NB4 (cell line): ENCODE data around the gene TP53.
"Not testable (repeated sequence)": the region's sequence is repeated elsewhere in the genome, so short reads cannot be mapped to it uniquely, and the experiment has no call there.

Experiments used
- DNase-seq: peaks from one replicate; pipeline ENCODE4 v3.0.0; 2010; ENCODE audit warnings: low read depth
- H3K4me3 ChIP-seq: one replicate; pipeline ENCODE4 v1.5.1; 2011; ENCODE audit warnings: mild to moderate bottlenecking, low read depth, low read length, moderate library complexity
- MYC ChIP-seq: IDR thresholded peaks from 2 replicates; pipeline ENCODE4 v1.6.1; 2011; ENCODE audit warnings: low read depth, low read length
- POLR2A ChIP-seq: IDR thresholded peaks from 2 replicates; pipeline ENCODE4 v1.6.1; 2011; ENCODE audit warnings: mild to moderate bottlenecking; ENCODE audit not compliant: insufficient read length; ENCODE audit errors: extremely low read depth
- TF ChIP-seq, protein P1 (sequence below): IDR thresholded peaks from one replicate; pipeline ENCODE4 v1.5.1; 2012; ENCODE audit warnings: low read depth, low read length
- TF ChIP-seq, protein P2 (sequence below): IDR thresholded peaks from 2 replicates; pipeline ENCODE4 v1.6.1; 2011; ENCODE audit warnings: low read depth, low read length

The TP53 gene

DNA sequence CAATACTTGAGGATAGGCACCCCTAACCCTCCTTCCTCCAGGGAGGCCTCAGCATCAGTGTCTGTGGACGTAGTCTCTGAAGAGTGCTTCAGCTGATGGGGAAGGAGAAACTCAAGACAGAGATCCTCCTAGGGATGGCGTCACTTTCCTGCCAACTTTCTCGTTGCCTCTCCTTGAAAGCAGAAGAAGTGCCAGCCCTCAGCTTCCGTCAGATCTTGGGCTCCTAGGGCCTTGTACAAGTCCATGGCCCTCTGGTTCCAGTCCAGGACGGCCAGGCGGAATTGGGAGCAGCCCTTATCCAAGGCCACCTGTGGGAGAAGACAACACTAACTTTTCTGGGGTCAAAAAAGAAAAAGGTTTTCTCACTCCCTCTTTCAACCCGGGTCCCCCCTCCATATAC lies 61.0 kb downstream of the TP53 start:
- no peak for DNase-seq
- H3K4me3 ChIP-seq: no peak overlapping the region
- TF ChIP-seq POLR2A (no peak), MYC (no peak)
- TF ChIP-seq, protein P1, sequence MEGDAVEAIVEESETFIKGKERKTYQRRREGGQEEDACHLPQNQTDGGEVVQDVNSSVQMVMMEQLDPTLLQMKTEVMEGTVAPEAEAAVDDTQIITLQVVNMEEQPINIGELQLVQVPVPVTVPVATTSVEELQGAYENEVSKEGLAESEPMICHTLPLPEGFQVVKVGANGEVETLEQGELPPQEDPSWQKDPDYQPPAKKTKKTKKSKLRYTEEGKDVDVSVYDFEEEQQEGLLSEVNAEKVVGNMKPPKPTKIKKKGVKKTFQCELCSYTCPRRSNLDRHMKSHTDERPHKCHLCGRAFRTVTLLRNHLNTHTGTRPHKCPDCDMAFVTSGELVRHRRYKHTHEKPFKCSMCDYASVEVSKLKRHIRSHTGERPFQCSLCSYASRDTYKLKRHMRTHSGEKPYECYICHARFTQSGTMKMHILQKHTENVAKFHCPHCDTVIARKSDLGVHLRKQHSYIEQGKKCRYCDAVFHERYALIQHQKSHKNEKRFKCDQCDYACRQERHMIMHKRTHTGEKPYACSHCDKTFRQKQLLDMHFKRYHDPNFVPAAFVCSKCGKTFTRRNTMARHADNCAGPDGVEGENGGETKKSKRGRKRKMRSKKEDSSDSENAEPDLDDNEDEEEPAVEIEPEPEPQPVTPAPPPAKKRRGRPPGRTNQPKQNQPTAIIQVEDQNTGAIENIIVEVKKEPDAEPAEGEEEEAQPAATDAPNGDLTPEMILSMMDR: no peak
- TF ChIP-seq, protein P2, sequence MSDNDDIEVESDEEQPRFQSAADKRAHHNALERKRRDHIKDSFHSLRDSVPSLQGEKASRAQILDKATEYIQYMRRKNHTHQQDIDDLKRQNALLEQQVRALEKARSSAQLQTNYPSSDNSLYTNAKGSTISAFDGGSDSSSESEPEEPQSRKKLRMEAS: no peak

DNA sequence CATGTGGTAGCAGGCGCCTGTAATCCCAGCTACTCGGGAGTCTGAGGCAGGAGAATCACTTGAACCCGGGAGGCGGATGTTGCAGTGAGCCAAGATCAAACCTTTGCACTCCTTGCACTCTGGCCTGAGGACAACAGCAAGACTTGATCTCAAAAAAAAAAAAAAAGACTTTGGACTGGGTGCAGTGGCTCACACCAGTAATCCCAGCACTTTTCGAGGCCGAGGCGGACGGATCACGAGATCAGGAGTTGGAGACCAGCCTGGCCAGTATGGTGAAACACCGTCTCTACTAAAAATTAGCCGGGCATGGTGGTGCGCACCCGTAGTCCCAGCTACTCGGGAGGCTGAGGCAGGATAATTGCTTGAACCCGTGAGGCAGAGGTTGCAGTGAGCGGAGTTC lies 61.5 kb downstream of the TP53 start:
- H3K4me3 ChIP-seq, DNase-seq: not testable (repeated sequence)

DNA sequence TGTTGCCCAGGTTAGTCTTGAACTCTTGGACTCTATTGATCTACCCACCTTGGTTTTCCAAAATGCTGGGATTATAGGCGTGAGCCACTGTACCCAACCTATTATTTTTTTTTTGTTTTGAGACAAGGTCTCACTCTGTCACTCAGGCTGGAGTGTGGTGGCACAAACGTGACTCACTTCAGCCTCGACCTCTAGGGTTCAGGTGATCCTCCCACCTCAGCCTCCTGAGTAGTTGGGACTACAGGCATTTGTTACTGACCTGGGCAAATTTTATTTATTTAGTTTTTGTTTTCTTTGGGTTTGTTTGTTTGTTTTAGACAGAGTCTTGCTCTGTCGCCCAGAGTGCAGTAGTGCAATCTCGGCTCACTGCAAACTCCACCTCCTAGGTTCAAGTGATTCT lies 63.6 kb downstream of the TP53 start:
- H3K4me3 ChIP-seq: no peak overlapping the region
- DNase-seq: no peak
- TF ChIP-seq, protein P1: no peak
- no peak for TF ChIP-seq MYC
- TF ChIP-seq, protein P2: no peak
- TF ChIP-seq POLR2A: no peak

DNA sequence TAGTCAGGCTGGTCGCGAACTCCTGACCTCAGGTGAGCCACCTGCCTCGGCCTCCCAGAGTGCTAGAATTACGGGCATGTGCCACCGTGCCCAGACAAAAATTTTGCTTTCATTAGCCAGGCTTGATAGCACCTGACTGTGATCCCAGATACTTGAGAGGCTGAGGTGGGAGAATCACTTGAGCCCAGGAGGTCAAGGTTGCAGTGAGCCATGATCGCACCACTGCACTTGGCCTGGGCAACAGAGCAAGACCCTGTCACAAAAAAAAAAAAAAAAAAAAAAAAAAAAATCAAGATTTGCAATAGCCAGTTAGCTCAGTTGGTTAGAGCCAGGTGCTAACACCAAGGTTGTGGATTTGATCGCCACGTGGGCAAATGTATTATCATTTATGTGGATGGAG lies 66.5 kb downstream of the TP53 start:
- no peak overlapping the region for H3K4me3 ChIP-seq
- no peak for DNase-seq
- no peak for TF ChIP-seq POLR2A
- TF ChIP-seq, protein P2: no peak
- TF ChIP-seq, protein P1: no peak
- TF ChIP-seq MYC: no peak

DNA sequence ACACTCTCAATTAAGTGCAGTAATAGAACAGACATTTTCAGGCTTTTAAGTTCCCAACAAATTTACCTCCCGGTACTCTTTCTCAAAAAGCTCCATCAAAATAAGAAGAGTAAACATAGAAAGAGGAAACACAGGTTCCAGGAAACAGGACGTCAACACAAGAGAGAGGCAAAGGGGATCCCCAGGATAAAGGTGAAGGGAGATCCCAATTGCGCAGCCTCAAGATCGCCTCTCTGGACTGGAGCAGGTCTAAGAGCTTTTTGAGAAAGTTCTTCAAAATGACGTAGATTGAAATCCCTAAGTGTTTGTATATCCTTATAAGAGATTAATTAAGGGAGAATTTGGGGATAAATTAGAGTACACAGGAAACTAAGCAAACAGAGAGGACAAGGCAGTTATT lies 68.7 kb downstream of the TP53 start:
- TF ChIP-seq POLR2A (no peak), MYC (no peak)
- TF ChIP-seq, protein P2: no peak
- TF ChIP-seq, protein P1: no peak
- DNase-seq: no peak
- H3K4me3 ChIP-seq: no peak overlapping the region
